ENCODE results near the gene CNTNAP2. TPM values are rescaled to one million over a fixed set of nuclear protein-coding genes. Genes with fewer than 3 reads are reported as not detected.

CNTNAP2 gene
- total and polyA plus RNA-seq, 2 of the 4 experiments (the other 2 are of a cell fraction) = not detected

GRCh38 chr7:146433501-146433900 lies 316.9 kb downstream of the CNTNAP2 start:
- Histone ChIP-seq H3K23ac (ENCODE audit: low read depth, low read length) (no peak overlapping the region), H4K5ac (ENCODE audit: low read depth, low read length) (no peak overlapping the region), H3K9me1 (ENCODE audit: insufficient read depth, low read length) (no peaks in the 10 kb centered on the region), H2BK20ac (ENCODE audit: low read depth, low read length) (no peak overlapping the region), H2BK5ac (ENCODE audit: low read depth, low read length, poor library complexity, severe bottlenecking) (no peak overlapping the region), H2BK120ac (ENCODE audit: low read depth, low read length) (no peak overlapping the region), H3K4ac (ENCODE audit: low read depth, low read length) (no peak overlapping the region), H3K79me1 (ENCODE audit: low read depth in 1 of 2, low read length in 2 of 2) (no peaks in the 10 kb centered on the region), H2BK15ac (ENCODE audit: low read depth, low read length) (no peak overlapping the region), H2AFZ (replicated peaks; ENCODE audit: low read length, poor library complexity) (no peak overlapping the region), H3K4me1 (ENCODE audit: control insufficient read depth, insufficient read depth, low read length) (no peaks in the 10 kb centered on the region), H4K91ac (ENCODE audit: insufficient read depth, low read depth, low read length) (no peak overlapping the region), H3K14ac (replicated peaks; ENCODE audit: low read depth, low read length) (no peak overlapping the region), H3K36me3 (ENCODE audit: control insufficient read depth, insufficient read depth, low read length) (no peaks in the 10 kb centered on the region), H3K4me3 (ENCODE audit: insufficient read depth, low read depth, low read length) (no peak overlapping the region), H3K27ac (ENCODE audit: insufficient read depth, low read length) (no peak overlapping the region), H2AK5ac (ENCODE audit: low read depth, low read length) (no peak overlapping the region), H3K56ac (ENCODE audit: extremely low read depth, insufficient read depth, low read length) (no peak overlapping the region), H4K20me1 (ENCODE audit: insufficient read depth, low read length) (no peaks in the 10 kb centered on the region), H2AK9ac (replicated peaks; ENCODE audit: low read depth, low read length, poor library complexity) (no peak overlapping the region), H3K27me3 (ENCODE audit: control insufficient read depth, insufficient read depth, low read length) (no peaks in the 10 kb centered on the region), H4K8ac (ENCODE audit: low read depth in 2 of 2, low read length in 2 of 2) (no peak overlapping the region), H3K9me3 (ENCODE audit: control insufficient read depth, insufficient read depth, low read length) (peaks cover 3% of the 10 kb centered on the region), H3K18ac (ENCODE audit: low read depth, low read length) (no peak overlapping the region), H3K4me2 (ENCODE audit: low read depth, low read length) (no peak overlapping the region), H3K9ac (ENCODE audit: low read depth, low read length) (no peak overlapping the region)
- dilution Hi-C loops (cut with HindIII; ENCODE audit: low sequenced_read_pairs, unreplicated experiment) (no loop called here), intact Hi-C loops (cut with micrococcal nuclease) (no loop called here), in situ Hi-C loops (cut with MboI; ENCODE audit: low sequenced_read_pairs) (no loop called here)
- BruUV-seq (replicated peaks) = no TSS peak
- no peak for TF ChIP-seq FOS (IDR thresholded peaks at IDR 0.05; ENCODE audit: low read depth, low read length)
- no peak for TF ChIP-seq MAFK (IDR thresholded peaks at IDR 0.05; ENCODE audit: low read depth, low read length)
- ATAC-seq (ENCODE audit: low read depth) (no peak), DNase-seq (no peak)
- 17% methylated on average over 1 of the region's 3 CpGs; no CpG with 5 or more reads in 1 of the 2 experiments for WGBS, 2 experiments (ENCODE audit: extremely low coverage in 2 of 2, insufficient read length in 1 of 2)
- ChIA-PET POLR2A (ENCODE audit: unreplicated experiment) (no interaction called here), CTCF (no interaction called here)
